HG03159 (cell line): ENCODE measurements around the gene LRP2BP.

Source experiments
- ATAC-seq: cut with Tn5 transposase; IDR thresholded peaks from one replicate; pipeline ENCODE4 v1.9.1; 2021; ENCODE audit warnings: mild to moderate bottlenecking, moderate library complexity; ENCODE audit not compliant: unreplicated experiment

The LRP2BP gene

GRCh38 chr4:185395238-185395955 is at the start of gene LRP2BP:
Gene LRP2BP, minus strand, starts transcription at chr4:185395924. Its CDS starts 17,738 bp downstream, at chr4:185378186.
- no peak for ATAC-seq

GRCh38 chr4:185445209-185445608 is 49.5 kb upstream of the LRP2BP start:
- no peak for ATAC-seq

- ATAC-seq = no peak
Observed at GRCh38 chr4:185441479-185441878, 45.8 kb upstream of the LRP2BP start.

GRCh38 chr4:185437809-185438208 is 42.1 kb upstream of the LRP2BP start:
- ATAC-seq = no peak

GRCh38 chr4:185435466-185435865 is 39.7 kb upstream of the LRP2BP start:
- ATAC-seq = no peak

GRCh38 chr4:185429660-185430059 is 33.9 kb upstream of the LRP2BP start:
- no peak for ATAC-seq

- ATAC-seq = no peak
Observed at GRCh38 chr4:185426960-185427688, 31.4 kb upstream of the LRP2BP start.

GRCh38 chr4:185425647-185426352 is 30.1 kb upstream of the LRP2BP start, which contains the start of gene UFSP2:
Gene UFSP2, minus strand, starts transcription at chr4:185425964. Its CDS starts 96 bp downstream, at chr4:185425868.
- ATAC-seq = peak; percentile 90

- peak; percentile 2 for ATAC-seq
Observed at GRCh38 chr4:185424905-185425646, 29.4 kb upstream of the LRP2BP start.

GRCh38 chr4:185421366-185422124 is 25.8 kb upstream of the LRP2BP start:
- no peak for ATAC-seq

GRCh38 chr4:185416955-185417354 is 21.2 kb upstream of the LRP2BP start:
- no peak for ATAC-seq

- ATAC-seq = no peak
Observed at GRCh38 chr4:185412412-185412811, 16.7 kb upstream of the LRP2BP start.

- ATAC-seq = no peak
Observed at GRCh38 chr4:185411849-185412248, 16.1 kb upstream of the LRP2BP start.

- no peak for ATAC-seq
Observed at GRCh38 chr4:185408432-185408831, 12.7 kb upstream of the LRP2BP start.

- peak; percentile 78 for ATAC-seq
Observed at GRCh38 chr4:185405296-185405999, 9.7 kb upstream of the LRP2BP start.

- no peak for ATAC-seq
Observed at GRCh38 chr4:185404031-185404430, 8.3 kb upstream of the LRP2BP start.

GRCh38 chr4:185399466-185399865 is 3.7 kb upstream of the LRP2BP start:
- no peak for ATAC-seq

- ATAC-seq = no peak
Observed at GRCh38 chr4:185398618-185399017, 2.9 kb upstream of the LRP2BP start.

- no peak for ATAC-seq
Observed at GRCh38 chr4:185396724-185397385, 1.1 kb upstream of the LRP2BP start, which contains the start of gene ANKRD37. Gene ANKRD37, plus strand, starts transcription at chr4:185396841. Its CDS starts 83 bp downstream, at chr4:185396924.
